ENCODE data around the gene GABRA1.

Gene GABRA1

GRCh38 chr5:161857358-161857757 lies 9.4 kb downstream of the GABRA1 start:
- no peak for DNase-seq (ENCODE audit: low read depth)
- no peak overlapping the region for H3K4me3 ChIP-seq (ENCODE audit: low read length)
- no peak for TF ChIP-seq CTCF (conservative IDR thresholded peaks at IDR 0.05; ENCODE audit: low read length)

GRCh38 chr5:161863259-161863658 lies 15.3 kb downstream of the GABRA1 start:
- no peak overlapping the region for H3K4me3 ChIP-seq (ENCODE audit: low read length)
- TF ChIP-seq CTCF (conservative IDR thresholded peaks at IDR 0.05; ENCODE audit: low read length), result no peak
- no peak for DNase-seq (ENCODE audit: low read depth)

GRCh38 chr5:161863811-161864210 lies 15.9 kb downstream of the GABRA1 start:
- no peak for DNase-seq (ENCODE audit: low read depth)
- no peak overlapping the region for H3K4me3 ChIP-seq (ENCODE audit: low read length)
- TF ChIP-seq CTCF (conservative IDR thresholded peaks at IDR 0.05; ENCODE audit: low read length), result no peak

GRCh38 chr5:161865510-161865909 lies 17.6 kb downstream of the GABRA1 start:
- no peak for TF ChIP-seq CTCF (conservative IDR thresholded peaks at IDR 0.05; ENCODE audit: low read length)
- no peak for DNase-seq (ENCODE audit: low read depth)

GRCh38 chr5:161889971-161890370 lies 42.1 kb downstream of the GABRA1 start:
- TF ChIP-seq CTCF (conservative IDR thresholded peaks at IDR 0.05; ENCODE audit: low read length), result no peak
- DNase-seq (ENCODE audit: low read depth), result no peak
- no peak overlapping the region for H3K4me3 ChIP-seq (ENCODE audit: low read length)

More at GRCh38 chr5:161865510-161865909, 17.6 kb downstream of the GABRA1 start:
- H3K4me3 ChIP-seq (ENCODE audit: low read length), result no peak overlapping the region

GRCh38 chr5:161895514-161895913 lies 47.6 kb downstream of the GABRA1 start:
- H3K4me3 ChIP-seq (ENCODE audit: low read length), result no peak overlapping the region
- no peak for TF ChIP-seq CTCF (conservative IDR thresholded peaks at IDR 0.05; ENCODE audit: low read length)
- DNase-seq (ENCODE audit: low read depth), result no peak

- TF ChIP-seq CTCF (conservative IDR thresholded peaks at IDR 0.05; ENCODE audit: low read length), result no peak
- H3K4me3 ChIP-seq (ENCODE audit: low read length), result no peak overlapping the region
- no peak for DNase-seq (ENCODE audit: low read depth)
Measured at GRCh38 chr5:161897033-161897432, 49.1 kb downstream of the GABRA1 start.

All from AG10803 (cell line).